NCI-H2196 (cell line): ENCODE results near the gene KCTD15.
A peak's percentile ranks its signal among the peaks of the same experiment; 100 is the strongest.

Experiments
- DNase-seq: peaks from one replicate; lab custom pipeline; 2025; ENCODE audit not compliant: unreplicated experiment; lab: John Stamatoyannopoulos, UW

The KCTD15 gene, protein sequence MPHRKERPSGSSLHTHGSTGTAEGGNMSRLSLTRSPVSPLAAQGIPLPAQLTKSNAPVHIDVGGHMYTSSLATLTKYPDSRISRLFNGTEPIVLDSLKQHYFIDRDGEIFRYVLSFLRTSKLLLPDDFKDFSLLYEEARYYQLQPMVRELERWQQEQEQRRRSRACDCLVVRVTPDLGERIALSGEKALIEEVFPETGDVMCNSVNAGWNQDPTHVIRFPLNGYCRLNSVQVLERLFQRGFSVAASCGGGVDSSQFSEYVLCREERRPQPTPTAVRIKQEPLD

DNA sequence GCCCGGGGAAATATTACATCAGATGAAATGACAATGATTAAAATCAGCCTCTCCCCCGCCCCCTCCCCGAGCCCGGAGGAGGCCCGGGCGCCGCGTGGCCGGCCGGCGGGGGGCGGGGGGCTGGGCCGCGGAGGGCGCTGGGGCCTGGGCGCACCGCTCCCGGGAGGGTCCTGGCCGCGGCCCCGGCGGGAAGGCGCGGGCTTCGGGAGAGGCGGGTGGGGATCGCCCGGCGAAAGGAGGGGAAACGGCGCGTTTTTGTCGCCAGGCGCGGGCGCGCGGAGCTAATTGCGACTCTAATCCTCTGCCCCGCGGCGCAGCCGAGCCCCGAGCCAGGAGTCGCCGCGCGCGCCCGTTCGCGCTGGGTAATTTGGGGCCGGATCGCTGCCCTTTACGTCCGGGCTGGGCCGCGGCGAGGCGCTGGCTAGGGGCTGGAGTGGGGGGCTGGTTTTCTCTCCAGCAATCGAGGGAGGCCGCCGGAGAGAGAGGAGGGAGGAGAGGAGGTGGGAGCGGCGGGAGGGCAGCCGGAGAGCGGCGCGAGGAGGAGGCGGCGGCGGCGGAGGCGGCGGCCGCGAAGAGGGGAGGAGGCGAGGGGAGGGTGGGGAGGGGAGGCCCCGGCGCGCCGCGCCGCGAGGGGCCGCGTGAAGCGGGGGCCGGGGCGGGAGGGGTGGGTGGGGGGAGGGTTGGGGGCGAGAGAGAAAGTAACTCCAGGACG lies at the start of gene KCTD15:
Gene KCTD15 (plus strand): TSS at position 707 of the 712 bp plus-strand sequence. CDS start 3,585 bp downstream, outside the sequence.
- peak; percentile 62 for DNase-seq

- no peak for DNase-seq
Observed at GRCh38 chr19:33747273-33747672, 49.4 kb upstream of the KCTD15 start.

- no peak for DNase-seq
Observed at GRCh38 chr19:33748231-33748630, 48.4 kb upstream of the KCTD15 start.

DNA sequence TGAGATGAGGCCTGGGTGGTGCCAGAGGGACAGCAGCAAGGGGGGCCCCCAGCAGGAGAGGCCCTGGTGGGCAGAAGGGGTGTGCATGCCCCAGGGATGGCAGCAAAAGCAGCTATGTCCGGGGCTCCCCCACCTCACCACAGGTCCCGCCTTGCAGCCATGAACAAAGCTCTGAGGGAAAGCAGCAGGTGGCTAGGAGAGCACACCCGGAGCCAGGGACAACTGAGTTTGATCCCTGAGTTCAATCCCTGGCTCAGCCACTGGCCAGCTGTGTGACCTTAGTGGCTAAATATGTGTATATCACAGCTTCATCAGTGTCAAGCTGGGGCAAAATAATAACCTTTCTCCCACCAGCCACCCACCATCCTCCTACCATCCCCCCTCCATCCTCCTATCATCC lies 47.7 kb upstream of the KCTD15 start:
- no peak for DNase-seq

DNA sequence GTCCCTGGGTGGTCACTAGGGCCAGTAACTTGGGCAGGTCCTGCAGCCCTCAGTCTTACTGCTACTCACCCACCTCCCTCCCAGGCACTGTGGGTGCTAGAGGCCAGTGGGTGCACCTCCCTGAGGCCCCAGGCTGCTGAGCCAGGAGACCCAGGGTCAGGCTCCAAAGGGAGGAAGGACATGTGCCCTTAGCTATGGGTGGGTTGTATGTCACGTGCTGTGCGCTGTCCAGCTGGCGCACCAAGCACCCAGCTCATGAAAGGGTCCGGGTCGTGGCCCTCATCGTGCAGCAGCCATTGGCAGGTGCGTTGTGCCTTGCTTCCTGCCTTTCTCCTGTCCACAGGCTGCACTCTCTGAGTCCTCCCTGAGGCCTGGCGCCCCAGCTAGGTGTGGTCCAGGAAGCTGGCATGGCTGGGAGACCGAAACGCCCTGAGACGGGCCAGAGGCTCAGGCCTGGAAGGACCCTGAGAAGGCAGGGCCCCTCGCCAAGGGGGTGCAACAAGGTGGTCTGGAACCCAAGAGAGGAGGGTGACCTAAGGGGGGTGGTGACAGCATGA lies 47.0 kb upstream of the KCTD15 start:
- no peak for DNase-seq

- no peak for DNase-seq
Observed at GRCh38 chr19:33750587-33751435, 45.9 kb upstream of the KCTD15 start.

DNA sequence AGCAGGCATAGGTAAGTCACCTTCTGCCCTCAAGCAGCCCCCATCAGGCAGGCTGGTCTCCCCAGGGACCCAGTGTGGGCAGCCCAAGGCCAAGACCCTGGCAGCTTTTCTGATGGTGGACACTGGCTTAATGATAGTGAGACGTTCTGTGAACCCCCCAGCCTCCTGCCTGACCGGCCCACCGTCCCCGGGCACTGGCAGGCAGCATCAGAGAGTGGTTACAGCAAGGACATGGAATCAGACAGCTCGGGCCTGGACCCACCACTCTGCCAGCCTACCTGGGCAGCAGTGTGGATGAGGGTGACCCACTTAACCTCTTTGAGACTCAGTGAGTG lies 45.3 kb upstream of the KCTD15 start:
- no peak for DNase-seq

GRCh38 chr19:33752018-33752800 lies 44.5 kb upstream of the KCTD15 start:
- no peak for DNase-seq

DNA sequence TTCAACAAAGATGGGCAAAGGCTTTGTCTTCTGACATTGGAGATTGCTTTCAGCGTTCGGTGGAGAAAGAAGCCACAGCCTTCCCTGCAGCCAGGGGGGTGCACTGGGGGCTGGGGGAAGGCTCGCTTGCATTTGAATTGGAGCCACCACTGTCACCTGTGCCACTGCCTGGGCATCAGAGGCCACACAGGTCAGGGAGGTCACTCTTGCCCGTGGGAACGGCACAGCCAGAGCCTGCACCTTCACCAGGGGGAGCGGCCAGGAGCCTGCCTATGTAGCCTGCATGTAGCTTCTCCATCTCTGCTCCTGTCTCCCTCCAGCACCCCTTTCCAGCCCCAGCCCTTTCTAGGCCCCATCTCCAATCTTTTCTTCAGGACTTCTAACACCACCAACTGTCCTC lies 43.7 kb upstream of the KCTD15 start:
- no peak for DNase-seq

- DNase-seq = no peak
Observed at GRCh38 chr19:33754361-33754760, 42.3 kb upstream of the KCTD15 start.

GRCh38 chr19:33755099-33756035 lies 41.3 kb upstream of the KCTD15 start:
- DNase-seq = no peak

DNA sequence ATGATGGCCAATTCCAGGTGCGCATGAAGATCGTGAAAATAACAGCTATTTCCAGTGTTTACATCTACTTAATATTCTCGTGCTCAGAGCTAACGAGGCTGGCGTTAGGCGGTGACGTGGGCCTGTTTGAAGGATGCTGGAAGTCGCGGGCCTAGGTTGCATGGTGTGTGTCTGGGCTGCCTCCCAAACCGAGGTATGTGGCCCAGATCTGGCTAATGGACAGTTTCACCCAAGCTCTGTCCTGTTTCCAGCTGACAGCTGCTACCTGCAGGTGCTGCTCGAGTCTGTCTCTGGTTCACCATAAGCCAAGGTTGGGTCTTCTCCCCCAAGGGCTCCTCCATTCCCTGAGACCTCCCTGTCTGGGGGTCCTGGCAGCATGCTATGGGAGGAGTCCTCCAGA lies 40.5 kb upstream of the KCTD15 start:
- no peak for DNase-seq

- DNase-seq = no peak
Observed at GRCh38 chr19:33758541-33759013, 38.1 kb upstream of the KCTD15 start.

DNA sequence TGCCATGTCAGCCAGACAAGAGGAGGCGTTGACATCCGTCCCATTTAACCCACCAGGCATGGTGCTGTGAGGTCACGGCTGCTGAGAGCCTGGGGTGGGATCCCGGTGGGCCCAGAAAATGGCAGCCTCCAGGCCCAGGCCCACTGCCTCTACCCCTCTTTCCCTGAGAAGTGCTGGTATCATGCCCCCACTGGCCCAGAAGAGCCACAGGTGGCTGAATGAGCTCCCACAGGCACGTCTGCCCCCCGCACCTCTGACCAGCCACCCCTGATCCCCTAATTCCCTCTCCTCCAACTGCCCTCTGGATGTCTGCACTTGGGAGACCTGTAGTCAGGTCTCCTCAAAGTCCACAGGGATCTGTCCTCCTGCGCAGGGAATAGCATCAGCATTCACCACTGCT lies 37.3 kb upstream of the KCTD15 start:
- no peak for DNase-seq

- peak; percentile 11 for DNase-seq
Observed at GRCh38 chr19:33763633-33764371, 32.9 kb upstream of the KCTD15 start.

DNA sequence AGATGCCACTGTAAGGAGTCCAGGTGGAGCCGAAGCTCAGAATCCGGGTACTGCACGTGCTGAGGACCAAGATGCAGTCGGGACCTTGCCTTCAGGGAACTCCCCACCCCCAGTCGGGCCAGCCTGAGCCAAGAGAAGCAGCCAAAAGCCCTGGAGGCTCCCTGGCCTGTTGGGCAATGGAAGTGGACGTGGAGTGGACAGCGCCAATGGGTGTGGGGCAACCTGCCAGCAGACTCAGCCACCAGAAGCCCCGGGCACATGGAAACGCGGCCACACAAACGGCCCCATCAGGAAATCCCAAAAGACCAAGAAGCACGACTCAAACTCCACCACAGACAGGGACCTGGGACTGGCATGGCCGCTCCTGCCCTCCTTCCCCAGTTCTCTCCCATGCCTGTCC lies 30.0 kb upstream of the KCTD15 start:
- no peak for DNase-seq

- no peak for DNase-seq
Observed at GRCh38 chr19:33767898-33768413, 28.7 kb upstream of the KCTD15 start.

- no peak for DNase-seq
Observed at GRCh38 chr19:33769208-33769607, 27.5 kb upstream of the KCTD15 start.

- DNase-seq = no peak
Observed at GRCh38 chr19:33770107-33770506, 26.6 kb upstream of the KCTD15 start.
